Measurements from ENCODE around the gene HCN1.

DNA sequence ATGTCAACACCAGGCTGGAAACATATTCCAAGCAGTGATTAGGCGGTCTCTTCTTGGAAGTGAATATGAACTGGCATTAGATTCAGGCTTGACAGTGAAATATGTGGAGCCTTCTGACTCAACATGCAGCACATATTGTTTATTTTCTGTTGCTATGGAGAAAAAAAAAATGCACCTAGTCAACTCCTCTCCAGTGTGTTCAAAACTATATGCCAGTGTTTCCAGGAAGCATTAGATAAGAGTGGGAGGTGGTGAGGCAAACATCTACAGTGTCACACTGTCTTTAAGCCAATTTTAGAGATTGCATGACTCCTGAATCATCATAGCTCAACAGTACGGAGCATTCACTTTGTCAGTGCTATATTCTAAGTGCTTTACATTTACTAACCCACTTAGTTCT lies 117.9 kb downstream of the HCN1 start:
- no peak for TF ChIP-seq GATA2 (IDR thresholded peaks at IDR 0.05; ENCODE audit: low read depth, low read length)
- no peak for TF ChIP-seq GATA3 (IDR thresholded peaks at IDR 0.05; ENCODE audit: low read depth, low read length)

Data from SH-SY5Y (cell line).